ENCODE measurements around the gene ACBD4. TPM values are rescaled to one million over a fixed set of nuclear protein-coding genes. Genes with fewer than 3 reads are reported as not detected.
A peak's percentile ranks its signal among the peaks of the same experiment; 100 is the strongest.

The ACBD4 gene
- total and polyA plus RNA-seq, 2 of the 4 experiments (the other 2 are of a cell fraction) = 2.3 to 5.7 TPM

DNA sequence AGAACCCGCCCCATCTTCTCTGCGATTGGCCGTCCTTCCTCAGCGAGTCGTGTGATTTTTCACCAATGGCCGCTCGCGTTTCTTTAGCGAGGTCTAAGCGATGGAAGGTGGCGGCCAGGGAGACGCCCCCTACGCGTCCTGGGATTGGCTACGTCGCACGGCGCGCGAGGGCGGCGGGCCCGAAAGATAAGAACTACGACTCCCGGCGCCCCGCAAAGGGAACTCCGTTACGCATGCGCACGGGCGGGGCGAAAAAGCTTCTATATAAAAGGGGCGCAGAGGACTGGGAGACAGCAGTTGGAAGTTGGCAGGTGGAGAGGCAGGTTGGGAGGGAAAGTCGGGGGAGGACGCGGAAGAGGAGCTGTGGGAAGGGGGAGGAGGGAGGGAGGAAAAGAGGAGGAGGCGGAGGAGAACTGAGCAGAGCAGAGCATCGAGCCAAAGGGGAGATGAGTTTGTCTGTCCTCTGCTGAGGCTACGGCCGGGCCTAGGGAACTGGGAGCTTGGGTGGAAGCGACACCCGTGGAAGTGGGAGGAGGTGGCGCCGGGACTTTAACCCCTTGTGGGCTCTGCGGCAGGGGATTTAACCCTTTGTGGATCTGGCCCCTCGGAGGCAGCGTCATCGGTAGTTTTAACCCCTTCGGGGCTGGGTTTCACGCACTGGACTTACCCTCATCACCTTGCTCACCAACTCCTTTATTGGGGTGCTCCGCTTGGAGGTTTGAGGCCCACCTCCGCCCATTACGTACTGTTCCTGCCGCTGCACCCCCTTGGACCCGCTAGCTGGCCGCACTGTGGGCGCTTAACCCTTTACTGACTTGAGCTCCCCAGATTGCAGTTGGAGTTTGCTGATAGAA, 12.9 kb downstream of the ACBD4 start, which contains the start of gene HEXIM1:
TSS of gene HEXIM1 (plus strand) at position 293 of the 854 bp plus-strand sequence. CDS start 716 bp downstream, outside the sequence.
- H4K91ac ChIP-seq (ENCODE audit: insufficient read depth, low read depth, low read length) = peak within 1 kb of the TSS; percentile 89
- H4K5ac ChIP-seq (ENCODE audit: low read depth, low read length) = peak within 1 kb of the TSS; percentile 72
- ATAC-seq (ENCODE audit: low read depth) = peak; percentile 74
- peak within 1 kb of the TSS; percentile 51; the same call in 2 of the 3 replicates for H2BK15ac ChIP-seq (ENCODE audit: low read depth, low read length)
- peak within 1 kb of the TSS; percentile 78 for H3K4me2 ChIP-seq (ENCODE audit: low read depth, low read length)
- TF ChIP-seq POLR2A (IDR thresholded peaks at IDR 0.05; ENCODE audit: low read depth, low read length) (peak; percentile 100), FOS (IDR thresholded peaks at IDR 0.05; ENCODE audit: low read depth, low read length) (no peak; the same call in 1 of the 2 replicates), MXI1 (IDR thresholded peaks at IDR 0.05; ENCODE audit: borderline replicate concordance, low read depth, low read length) (0 out of 2 replicates have a peak, but pooled peaks have one; percentile 18), RCOR1 (IDR thresholded peaks at IDR 0.05; ENCODE audit: insufficient replicate concordance, low read length) (peak; percentile 88), MAZ (IDR thresholded peaks at IDR 0.05; ENCODE audit: borderline replicate concordance, low read depth, low read length) (peak; percentile 100), NFE2L2 (IDR thresholded peaks at IDR 0.05; ENCODE audit: low read depth, low read length) (no peak), CHD1 (IDR thresholded peaks at IDR 0.05; ENCODE audit: low read depth, low read length) (no peak), BHLHE40 (IDR thresholded peaks at IDR 0.05; ENCODE audit: low read depth, low read length) (no peak)
- TF ChIP-seq, protein P1, sequence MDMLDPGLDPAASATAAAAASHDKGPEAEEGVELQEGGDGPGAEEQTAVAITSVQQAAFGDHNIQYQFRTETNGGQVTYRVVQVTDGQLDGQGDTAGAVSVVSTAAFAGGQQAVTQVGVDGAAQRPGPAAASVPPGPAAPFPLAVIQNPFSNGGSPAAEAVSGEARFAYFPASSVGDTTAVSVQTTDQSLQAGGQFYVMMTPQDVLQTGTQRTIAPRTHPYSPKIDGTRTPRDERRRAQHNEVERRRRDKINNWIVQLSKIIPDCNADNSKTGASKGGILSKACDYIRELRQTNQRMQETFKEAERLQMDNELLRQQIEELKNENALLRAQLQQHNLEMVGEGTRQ (IDR thresholded peaks at IDR 0.05; ENCODE audit: low read depth, low read length) = peak; percentile 24
- H3K9ac ChIP-seq (ENCODE audit: low read depth, low read length) = peak within 1 kb of the TSS; percentile 94
- peak within 1 kb of the TSS; percentile 85 for H3K18ac ChIP-seq (ENCODE audit: low read depth, low read length)
- peaks cover 15% of the 10 kb centered on the region for H3K9me1 ChIP-seq (ENCODE audit: insufficient read depth, low read length)
- H3K36me3 ChIP-seq (ENCODE audit: control insufficient read depth, insufficient read depth, low read length) = 0 out of 2 replicates have a peak, but pooled peaks cover 2% of the 10 kb centered on the region
- H3K4me3 ChIP-seq (ENCODE audit: insufficient read depth, low read depth, low read length) = peak within 1 kb of the TSS; percentile 56
- H3K56ac ChIP-seq (ENCODE audit: extremely low read depth, insufficient read depth, low read length) = peak within 1 kb of the TSS; percentile 98
- H2AK5ac ChIP-seq (ENCODE audit: low read depth, low read length) = peak within 1 kb of the TSS; percentile 93
- intact Hi-C loops (cut with micrococcal nuclease) (loop anchor here (1.0 kb wide), 2 partner anchors 13 to 49 kb away; partner anchors contain the start of gene HEXIM2), in situ Hi-C loops (cut with MboI; ENCODE audit: low sequenced_read_pairs) (no loop called here), dilution Hi-C loops (cut with HindIII; ENCODE audit: low sequenced_read_pairs, unreplicated experiment) (no loop called here)
- H3K23ac ChIP-seq (ENCODE audit: low read depth, low read length) = peak within 1 kb of the TSS; percentile 89; the same call in 1 of the 2 replicates
- H4K20me1 ChIP-seq (ENCODE audit: insufficient read depth, low read length) = peaks cover 37% of the 10 kb centered on the region
- peak; percentile 99 for DNase-seq
- CTCF ChIA-PET = interaction anchor here (0.7 to 4.7 kb wide), 8 partner anchors 12 to 178 kb away, joined by 3 to 60 read pairs (median 6); partner anchors contain the start of genes ACBD4 and HEXIM2
- TSS peak; percentile 56 for BruUV-seq (replicated peaks)
- no peaks in the 10 kb centered on the region for H3K27me3 ChIP-seq (ENCODE audit: control insufficient read depth, insufficient read depth, low read length)
- peak within 1 kb of the TSS; percentile 84 for H2AFZ ChIP-seq (replicated peaks; ENCODE audit: low read length, poor library complexity)
- peak within 1 kb of the TSS; percentile 94 for H2BK120ac ChIP-seq (ENCODE audit: low read depth, low read length)
- POLR2A ChIA-PET (ENCODE audit: unreplicated experiment) = interaction anchor here (0.5 to 4.9 kb wide), 12 partner anchors 10 to 234 kb away, joined by 3 to 53 read pairs (median 4); partner anchors contain the start of genes ACBD4, HEXIM2 and MAP3K14
- H2BK5ac ChIP-seq (ENCODE audit: low read depth, low read length, poor library complexity, severe bottlenecking) = peak within 1 kb of the TSS; percentile 93
- peak within 1 kb of the TSS; percentile 99 for H3K4ac ChIP-seq (ENCODE audit: low read depth, low read length)
- peaks cover 17% of the 10 kb centered on the region for H3K4me1 ChIP-seq (ENCODE audit: control insufficient read depth, insufficient read depth, low read length)
- H3K14ac ChIP-seq (replicated peaks; ENCODE audit: low read depth, low read length) = peak within 1 kb of the TSS; percentile 99
- 0% methylated on average over 36 of the region's 58 CpGs; no CpG with 5 or more reads in 1 of the 2 experiments for WGBS, 2 experiments (ENCODE audit: extremely low coverage in 2 of 2, insufficient read length in 1 of 2)
- H2BK20ac ChIP-seq (ENCODE audit: low read depth, low read length) = peak within 1 kb of the TSS; percentile 96
- peak within 1 kb of the TSS; percentile 97 for H2AK9ac ChIP-seq (replicated peaks; ENCODE audit: low read depth, low read length, poor library complexity)
- peak within 1 kb of the TSS; percentile 77 to 96 for H4K8ac ChIP-seq (ENCODE audit: low read depth in 2 of 2, low read length in 2 of 2)
- peak within 1 kb of the TSS; percentile 94 for H3K27ac ChIP-seq (ENCODE audit: insufficient read depth, low read length)
- peaks cover 7 to 46% of the 10 kb centered on the region in 2 experiments; a peak in 2 of 4 replicates for H3K79me1 ChIP-seq (ENCODE audit: low read depth in 1 of 2, low read length in 2 of 2)
- H3K9me3 ChIP-seq (ENCODE audit: control insufficient read depth, insufficient read depth, low read length) = no peaks in the 10 kb centered on the region

Measured in IMR-90 (cell line).